ENCODE results near the gene GPR12.

The GPR12 gene

GRCh38 chr13:26760832-26761582, 421 bp upstream of the GPR12 start:
- Mint-ChIP-seq H3K27me3 (peaks cover 44 to 60% of the 10 kb centered on the region in 2 donors), H3K27ac (no peak overlapping the region), H3K4me3 (peak overlapping the region; percentile 20 to 48), H3K4me1 (peaks cover 10 to 15% of the 10 kb centered on the region in 2 donors), H3K9me3 (no peaks in the 10 kb centered on the region), H3K36me3 (no peaks in the 10 kb centered on the region)
- DNase-seq, result no peak
- peak; percentile 50 to 53 for ATAC-seq (replicated peaks)

GRCh38 chr13:26759249-26759906, 1.2 kb downstream of the GPR12 start:
- H3K9me3 Mint-ChIP-seq, result no peaks in the 10 kb centered on the region
- H3K27ac Mint-ChIP-seq, result no peak overlapping the region
- peaks cover 10 to 15% of the 10 kb centered on the region in 2 donors for H3K4me1 Mint-ChIP-seq
- H3K4me3 Mint-ChIP-seq, result peak overlapping the region; percentile 79 to 83
- H3K27me3 Mint-ChIP-seq, result peaks cover 40 to 54% of the 10 kb centered on the region in 2 donors
- DNase-seq (no peak), ATAC-seq (replicated peaks) (no peak)
- H3K36me3 Mint-ChIP-seq, result no peaks in the 10 kb centered on the region

- peaks cover 10 to 15% of the 10 kb centered on the region in 2 donors for H3K4me1 Mint-ChIP-seq
- no peak overlapping the region for H3K27ac Mint-ChIP-seq
- peaks cover 40 to 54% of the 10 kb centered on the region in 2 donors for H3K27me3 Mint-ChIP-seq
- DNase-seq (no peak), ATAC-seq (replicated peaks) (no peak)
- H3K9me3 Mint-ChIP-seq, result no peaks in the 10 kb centered on the region
- H3K4me3 Mint-ChIP-seq, result peak overlapping the region; percentile 12 to 79
- no peaks in the 10 kb centered on the region for H3K36me3 Mint-ChIP-seq
Observed at GRCh38 chr13:26758496-26759157, 2.0 kb downstream of the GPR12 start.

GRCh38 chr13:26756961-26757360, 3.6 kb downstream of the GPR12 start:
- H3K9me3 Mint-ChIP-seq, result no peaks in the 10 kb centered on the region
- no peak for ATAC-seq (replicated peaks)
- no peak overlapping the region for H3K4me3 Mint-ChIP-seq
- H3K4me1 Mint-ChIP-seq, result peaks cover 10 to 15% of the 10 kb centered on the region in 2 donors
- no peak overlapping the region for H3K27ac Mint-ChIP-seq
- DNase-seq, result no peak
- H3K27me3 Mint-ChIP-seq, result peaks cover 33 to 39% of the 10 kb centered on the region in 2 donors
- no peaks in the 10 kb centered on the region for H3K36me3 Mint-ChIP-seq

- H3K4me1 Mint-ChIP-seq, result no peaks in the 10 kb centered on the region
- H3K27ac Mint-ChIP-seq, result no peak overlapping the region
Observed at GRCh38 chr13:26752671-26753070, 7.9 kb downstream of the GPR12 start.

GRCh38 chr13:26749905-26750304, 10.7 kb downstream of the GPR12 start:
- ATAC-seq (replicated peaks) (no peak), DNase-seq (no peak)
- peaks cover 13 to 14% of the 10 kb centered on the region in 2 donors for H3K27me3 Mint-ChIP-seq
- no peaks in the 10 kb centered on the region for H3K9me3 Mint-ChIP-seq
- H3K27ac Mint-ChIP-seq, result no peak overlapping the region
- H3K4me1 Mint-ChIP-seq, result no peaks in the 10 kb centered on the region
- H3K4me3 Mint-ChIP-seq, result no peak overlapping the region
- H3K36me3 Mint-ChIP-seq, result no peaks in the 10 kb centered on the region

More at GRCh38 chr13:26752671-26753070, 7.9 kb downstream of the GPR12 start:
- DNase-seq, result no peak
- Mint-ChIP-seq H3K4me3 (no peak overlapping the region), H3K36me3 (no peaks in the 10 kb centered on the region), H3K9me3 (no peaks in the 10 kb centered on the region), H3K27me3 (peaks cover 8 to 11% of the 10 kb centered on the region in 2 donors)
- ATAC-seq (replicated peaks), result no peak

GRCh38 chr13:26749285-26749684, 11.3 kb downstream of the GPR12 start:
- peaks cover 15 to 20% of the 10 kb centered on the region in 2 donors for H3K27me3 Mint-ChIP-seq
- H3K27ac Mint-ChIP-seq, result no peak overlapping the region
- no peak overlapping the region for H3K4me3 Mint-ChIP-seq
- DNase-seq (no peak), ATAC-seq (replicated peaks) (no peak)
- H3K4me1 Mint-ChIP-seq, result no peaks in the 10 kb centered on the region
- no peaks in the 10 kb centered on the region for H3K9me3 Mint-ChIP-seq
- no peaks in the 10 kb centered on the region for H3K36me3 Mint-ChIP-seq

- H3K4me3 Mint-ChIP-seq, result no peak overlapping the region
- H3K4me1 Mint-ChIP-seq, result no peaks in the 10 kb centered on the region
- DNase-seq (no peak), ATAC-seq (replicated peaks) (no peak)
- H3K9me3 Mint-ChIP-seq, result no peaks in the 10 kb centered on the region
- no peak overlapping the region for H3K27ac Mint-ChIP-seq
- no peaks in the 10 kb centered on the region for H3K36me3 Mint-ChIP-seq
- peaks cover 16 to 24% of the 10 kb centered on the region in 2 donors for H3K27me3 Mint-ChIP-seq
Observed at GRCh38 chr13:26747706-26748105, 12.9 kb downstream of the GPR12 start.

GRCh38 chr13:26743971-26744370, 16.6 kb downstream of the GPR12 start:
- Mint-ChIP-seq H3K4me1 (no peaks in the 10 kb centered on the region), H3K36me3 (no peaks in the 10 kb centered on the region), H3K27ac (no peak overlapping the region), H3K27me3 (peaks cover 19 to 25% of the 10 kb centered on the region in 2 donors), H3K9me3 (peaks cover 6 to 7% of the 10 kb centered on the region in 2 donors), H3K4me3 (no peak overlapping the region)
- ATAC-seq (replicated peaks) (no peak), DNase-seq (no peak)

- DNase-seq (no peak), ATAC-seq (replicated peaks) (no peak)
- H3K36me3 Mint-ChIP-seq, result peaks cover 1 to 2% of the 10 kb centered on the region in 2 donors
- H3K27me3 Mint-ChIP-seq, result peaks cover 19 to 25% of the 10 kb centered on the region in 2 donors
- H3K27ac Mint-ChIP-seq, result no peak overlapping the region
- no peak overlapping the region for H3K4me3 Mint-ChIP-seq
- peaks cover 10 to 15% of the 10 kb centered on the region in 2 donors for H3K9me3 Mint-ChIP-seq
- no peaks in the 10 kb centered on the region for H3K4me1 Mint-ChIP-seq
Observed at GRCh38 chr13:26742691-26743358, 17.8 kb downstream of the GPR12 start.

- peaks cover 6 to 7% of the 10 kb centered on the region in 2 donors for H3K27me3 Mint-ChIP-seq
- DNase-seq (no peak), ATAC-seq (replicated peaks) (no peak)
- no peak overlapping the region for H3K27ac Mint-ChIP-seq
- peaks cover 3 to 4% of the 10 kb centered on the region in 2 donors for H3K36me3 Mint-ChIP-seq
- H3K9me3 Mint-ChIP-seq, result peaks cover 15 to 19% of the 10 kb centered on the region in 2 donors
- no peak overlapping the region for H3K4me3 Mint-ChIP-seq
- H3K4me1 Mint-ChIP-seq, result no peaks in the 10 kb centered on the region
Observed at GRCh38 chr13:26735677-26736076, 24.9 kb downstream of the GPR12 start.

- H3K27ac Mint-ChIP-seq, result no peak overlapping the region
- ATAC-seq (replicated peaks), result no peak
- DNase-seq, result no peak
- H3K4me3 Mint-ChIP-seq, result no peak overlapping the region
- no peaks in the 10 kb centered on the region for H3K9me3 Mint-ChIP-seq
- H3K27me3 Mint-ChIP-seq, result peaks cover 4 to 9% of the 10 kb centered on the region in 2 donors
- H3K36me3 Mint-ChIP-seq, result no peaks in the 10 kb centered on the region
- H3K4me1 Mint-ChIP-seq, result no peaks in the 10 kb centered on the region
Observed at GRCh38 chr13:26727633-26728032, 33.0 kb downstream of the GPR12 start.

- ATAC-seq (replicated peaks), result no peak
- peaks cover 8 to 9% of the 10 kb centered on the region in 2 donors for H3K27me3 Mint-ChIP-seq
- H3K4me1 Mint-ChIP-seq, result peaks cover 2 to 4% of the 10 kb centered on the region in 2 donors
- H3K27ac Mint-ChIP-seq, result no peak overlapping the region
- no peaks in the 10 kb centered on the region for H3K36me3 Mint-ChIP-seq
- no peak overlapping the region for H3K4me3 Mint-ChIP-seq
- no peaks in the 10 kb centered on the region for H3K9me3 Mint-ChIP-seq
- DNase-seq, result no peak
Observed at GRCh38 chr13:26727122-26727521, 33.5 kb downstream of the GPR12 start.

GRCh38 chr13:26726684-26727083, 33.9 kb downstream of the GPR12 start:
- Mint-ChIP-seq H3K27me3 (peaks cover 9 to 10% of the 10 kb centered on the region in 2 donors), H3K27ac (no peak overlapping the region), H3K4me1 (peaks cover 3 to 8% of the 10 kb centered on the region in 2 donors), H3K9me3 (no peaks in the 10 kb centered on the region), H3K4me3 (no peak overlapping the region), H3K36me3 (no peaks in the 10 kb centered on the region)
- DNase-seq (no peak), ATAC-seq (replicated peaks) (no peak)
